ENCODE measurements around the gene APOA4.

Gene APOA4

DNA sequence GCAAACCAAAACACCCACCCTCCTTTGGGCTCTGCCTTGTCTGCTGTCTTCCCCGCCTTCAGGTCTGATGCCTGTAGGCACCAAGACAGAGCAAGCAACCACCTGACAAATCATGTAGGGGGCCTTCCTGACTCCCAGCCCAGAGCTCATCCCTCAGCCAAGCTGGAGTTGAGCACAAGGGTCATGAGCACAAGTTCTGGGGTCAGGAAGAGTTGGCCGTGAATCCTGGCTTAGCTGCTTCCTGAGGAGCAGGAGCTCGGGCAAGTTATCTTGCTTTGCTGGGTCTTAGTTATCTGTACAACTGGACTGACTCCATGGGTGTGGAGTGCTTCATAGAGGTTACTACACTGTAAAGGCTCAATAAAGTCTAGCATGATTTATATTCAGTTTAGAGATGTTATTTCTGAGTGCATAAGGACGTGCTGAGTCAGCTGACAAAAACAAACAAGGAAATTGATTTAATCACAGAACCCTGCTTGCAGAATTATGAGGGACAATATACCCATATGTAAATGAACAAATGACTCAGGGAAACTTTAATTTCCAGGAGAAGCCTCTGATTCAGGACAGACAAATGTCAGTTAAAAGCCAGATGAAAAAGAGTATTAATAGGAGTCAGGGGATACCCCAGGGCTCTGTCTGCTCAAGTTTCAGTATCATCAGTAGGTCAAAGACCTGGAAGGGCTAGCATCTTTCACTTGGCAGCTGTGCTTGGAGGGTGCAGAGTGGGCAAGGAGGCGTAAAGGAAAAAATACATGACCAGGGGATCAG lies 29.3 kb upstream of the APOA4 start (continued):
- TF ChIP-seq, protein P1, sequence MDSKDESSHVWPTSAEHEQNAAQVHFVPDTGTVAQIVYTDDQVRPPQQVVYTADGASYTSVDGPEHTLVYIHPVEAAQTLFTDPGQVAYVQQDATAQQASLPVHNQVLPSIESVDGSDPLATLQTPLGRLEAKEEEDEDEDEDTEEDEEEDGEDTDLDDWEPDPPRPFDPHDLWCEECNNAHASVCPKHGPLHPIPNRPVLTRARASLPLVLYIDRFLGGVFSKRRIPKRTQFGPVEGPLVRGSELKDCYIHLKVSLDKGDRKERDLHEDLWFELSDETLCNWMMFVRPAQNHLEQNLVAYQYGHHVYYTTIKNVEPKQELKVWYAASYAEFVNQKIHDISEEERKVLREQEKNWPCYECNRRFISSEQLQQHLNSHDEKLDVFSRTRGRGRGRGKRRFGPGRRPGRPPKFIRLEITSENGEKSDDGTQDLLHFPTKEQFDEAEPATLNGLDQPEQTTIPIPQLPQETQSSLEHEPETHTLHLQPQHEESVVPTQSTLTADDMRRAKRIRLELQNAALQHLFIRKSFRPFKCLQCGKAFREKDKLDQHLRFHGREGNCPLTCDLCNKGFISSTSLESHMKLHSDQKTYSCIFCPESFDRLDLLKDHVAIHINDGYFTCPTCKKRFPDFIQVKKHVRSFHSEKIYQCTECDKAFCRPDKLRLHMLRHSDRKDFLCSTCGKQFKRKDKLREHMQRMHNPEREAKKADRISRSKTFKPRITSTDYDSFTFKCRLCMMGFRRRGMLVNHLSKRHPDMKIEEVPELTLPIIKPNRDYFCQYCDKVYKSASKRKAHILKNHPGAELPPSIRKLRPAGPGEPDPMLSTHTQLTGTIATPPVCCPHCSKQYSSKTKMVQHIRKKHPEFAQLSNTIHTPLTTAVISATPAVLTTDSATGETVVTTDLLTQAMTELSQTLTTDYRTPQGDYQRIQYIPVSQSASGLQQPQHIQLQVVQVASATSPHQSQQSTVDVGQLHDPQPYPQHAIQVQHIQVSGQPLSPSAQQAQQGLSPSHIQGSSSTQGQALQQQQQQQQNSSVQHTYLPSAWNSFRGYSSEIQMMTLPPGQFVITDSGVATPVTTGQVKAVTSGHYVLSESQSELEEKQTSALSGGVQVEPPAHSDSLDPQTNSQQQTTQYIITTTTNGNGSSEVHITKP (tag by site-specific recombination; IDR thresholded peaks at IDR 0.05), result no peak
- TF ChIP-seq ZNF580 (tag by site-specific recombination; IDR thresholded peaks at IDR 0.05) (no peak), ZNF26 (tag by site-specific recombination; IDR thresholded peaks at IDR 0.05) (no peak), SP3 (tag by site-specific recombination; IDR thresholded peaks at IDR 0.05) (no peak), ZNF132 (tag by site-specific recombination; IDR thresholded peaks at IDR 0.05; ENCODE audit: borderline replicate concordance) (no peak), ZFHX2 (tag by site-specific recombination; conservative IDR thresholded peaks at IDR 0.05) (no peak), ZNF48 (tag by site-specific recombination; IDR thresholded peaks at IDR 0.05) (no peak), HOXC10 (CRISPR knock-in tag; IDR thresholded peaks at IDR 0.05) (no peak), GLI2 (tag by site-specific recombination; IDR thresholded peaks at IDR 0.05; ENCODE audit: borderline replicate concordance, low read depth) (no peak), REST (tag by site-specific recombination; IDR thresholded peaks at IDR 0.05) (no peak), PBX3 (CRISPR knock-in tag; IDR thresholded peaks at IDR 0.05) (no peak), ZFP37 (tag by site-specific recombination; IDR thresholded peaks at IDR 0.05) (no peak), SP2 (tag by site-specific recombination; IDR thresholded peaks at IDR 0.05) (no peak), PRDM2 (tag by site-specific recombination; IDR thresholded peaks at IDR 0.05; ENCODE audit: borderline replicate concordance) (no peak), KLF9 (tag by site-specific recombination; IDR thresholded peaks at IDR 0.05; ENCODE audit: low read depth) (no peak), ZNF623 (tag by site-specific recombination; IDR thresholded peaks at IDR 0.05) (no peak), ZNF596 (tag by site-specific recombination; IDR thresholded peaks at IDR 0.05) (no peak), ZNF843 (tag by site-specific recombination; IDR thresholded peaks at IDR 0.05) (0 out of 2 replicates have a peak, but pooled peaks have one; percentile 26), ZNF23 (tag by site-specific recombination; IDR thresholded peaks at IDR 0.05; ENCODE audit: borderline replicate concordance) (no peak), ZXDB (tag by site-specific recombination; IDR thresholded peaks at IDR 0.05) (no peak)
- TF ChIP-seq, protein P2, sequence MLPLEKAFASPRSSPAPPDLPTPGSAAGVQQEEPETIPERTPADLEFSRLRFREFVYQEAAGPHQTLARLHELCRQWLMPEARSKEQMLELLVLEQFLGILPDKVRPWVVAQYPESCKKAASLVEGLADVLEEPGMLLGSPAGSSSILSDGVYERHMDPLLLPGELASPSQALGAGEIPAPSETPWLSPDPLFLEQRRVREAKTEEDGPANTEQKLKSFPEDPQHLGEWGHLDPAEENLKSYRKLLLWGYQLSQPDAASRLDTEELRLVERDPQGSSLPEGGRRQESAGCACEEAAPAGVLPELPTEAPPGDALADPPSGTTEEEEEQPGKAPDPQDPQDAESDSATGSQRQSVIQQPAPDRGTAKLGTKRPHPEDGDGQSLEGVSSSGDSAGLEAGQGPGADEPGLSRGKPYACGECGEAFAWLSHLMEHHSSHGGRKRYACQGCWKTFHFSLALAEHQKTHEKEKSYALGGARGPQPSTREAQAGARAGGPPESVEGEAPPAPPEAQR (tag by site-specific recombination; IDR thresholded peaks at IDR 0.05), result no peak
